ENCODE results near the gene APBB2. TPM values are rescaled to one million over a fixed set of nuclear protein-coding genes. Genes with fewer than 3 reads are reported as not detected.

APBB2 gene
- total and polyA plus RNA-seq, 2 of the 8 experiments (the other 6 are each of a cell fraction or from before 2014, with no cell fraction given), result 58.7 to 59.4 TPM

- no peak overlapping the region for H3K9ac ChIP-seq (replicated peaks in 1 of 4; ENCODE audit: extremely low read depth in 1 of 4, low read depth in 3 of 4, low read length in 3 of 4)
- no peak overlapping the region for H3K14ac ChIP-seq (ENCODE audit: insufficient read length)
- H3K4me3 ChIP-seq (ENCODE audit: extremely low read depth in 1 of 4, insufficient read depth in 2 of 4, low read depth in 3 of 4, low read length in 4 of 4), result no peak overlapping the region
- no peak overlapping the region for H3K18ac ChIP-seq (ENCODE audit: extremely low read depth, low read length)
- no peak overlapping the region for H2BK20ac ChIP-seq (ENCODE audit: low read length)
- no peak overlapping the region for H2BK15ac ChIP-seq (ENCODE audit: low read length)
- H3K36me3 ChIP-seq (ENCODE audit: control insufficient read depth in 2 of 4, insufficient read depth in 4 of 4, low read length in 3 of 4), result no peaks in the 10 kb centered on the region
- no peaks in the 10 kb centered on the region for H4K20me1 ChIP-seq (replicated peaks in 1 of 2; ENCODE audit: control insufficient read depth in 1 of 2, insufficient read depth in 2 of 2, low read length in 2 of 2)
- H3K23ac ChIP-seq (ENCODE audit: insufficient read length), result no peak overlapping the region
- H3K4me2 ChIP-seq (ENCODE audit: insufficient read depth in 1 of 2, low read depth in 2 of 2, low read length in 2 of 2), result no peak overlapping the region
- H3K79me1 ChIP-seq (ENCODE audit: low read depth, low read length), result no peaks in the 10 kb centered on the region
- no peak overlapping the region for H2BK5ac ChIP-seq (ENCODE audit: low read depth, low read length)
- no peak overlapping the region for H2BK12ac ChIP-seq (ENCODE audit: low read depth, low read length)
- H2AK5ac ChIP-seq (ENCODE audit: low read depth, low read length), result no peak overlapping the region
- no peaks in the 10 kb centered on the region; a peak in 1 of 7 replicates for H3K4me1 ChIP-seq (replicated peaks in 1 of 4; ENCODE audit: control insufficient read depth in 3 of 4, insufficient read depth in 4 of 4, low read length in 3 of 4)
- no peak overlapping the region for H3K4ac ChIP-seq (replicated peaks; ENCODE audit: insufficient read length, low read depth, low read length)
- TF ChIP-seq EZH2 (IDR thresholded peaks at IDR 0.05; ENCODE audit: low read depth, low read length, severe bottlenecking) (no peak), BRCA1 (IDR thresholded peaks at IDR 0.05; ENCODE audit: low read depth, low read length) (no peak), TAF7 (optimal IDR thresholded peaks at IDR 0.05; ENCODE audit: borderline replicate concordance, low read depth, low read length) (no peak), POU5F1 (IDR thresholded peaks at IDR 0.05; ENCODE audit: low read depth, low read length) (no peak), BACH1 (IDR thresholded peaks at IDR 0.05; ENCODE audit: low read length) (no peak), CREB1 (IDR thresholded peaks at IDR 0.05) (no peak), CHD1 (IDR thresholded peaks at IDR 0.05; ENCODE audit: low read depth, low read length) (no peak)
- POLR2A ChIA-PET (ENCODE audit: partially characterized antibody), result no interaction called here
- no peak for FAIRE-seq
- H4K5ac ChIP-seq (ENCODE audit: insufficient read length, low read depth, low read length), result no peak overlapping the region
- 92% methylated on average over 3 of the region's 3 CpGs; no CpG with 5 or more reads in 1 of the 2 experiments for WGBS, 2 experiments (ENCODE audit: extremely low coverage in 1 of 2, insufficient coverage in 1 of 2, insufficient read length in 1 of 2, insufficient replicate concordance in 2 of 2, low coverage in 1 of 2, low lambda C conversion rate in 2 of 2, missing lambda C conversion rate in 1 of 2)
- CTCF ChIA-PET (ENCODE audit: partially characterized antibody), result interaction anchor here (0.6 to 13.4 kb wide), 4 partner anchors 12 to 918 kb away, joined by 3 to 167 read pairs (median 24); partner anchors contain the start of gene APBB2
- DNase-seq (ENCODE audit: low read depth in 1 of 2, low spot score in 2 of 2), result no peak
- H3K27me3 ChIP-seq (replicated peaks in 1 of 4; ENCODE audit: control insufficient read depth in 3 of 4, extremely low read depth in 1 of 4, insufficient read depth in 3 of 4, low read length in 3 of 4), result no peaks in the 10 kb centered on the region
- H4K91ac ChIP-seq (replicated peaks; ENCODE audit: insufficient read length, low read length), result no peak overlapping the region
- no peak overlapping the region for H2BK120ac ChIP-seq (replicated peaks; ENCODE audit: low read depth, low read length)
- no peaks in the 10 kb centered on the region for H3K9me3 ChIP-seq (ENCODE audit: insufficient read depth in 2 of 2, low read depth in 1 of 2, low read length in 1 of 2)
- no peak overlapping the region for H4K8ac ChIP-seq (ENCODE audit: extremely low read depth, insufficient read depth, low read length)
- no peak overlapping the region for H3K27ac ChIP-seq (ENCODE audit: low read depth, low read length)
- H3K79me2 ChIP-seq (ENCODE audit: control insufficient read depth in 1 of 2, insufficient read depth in 2 of 2, low read length in 2 of 2), result no peaks in the 10 kb centered on the region
- H3K23me2 ChIP-seq (ENCODE audit: low read depth, low read length), result no peaks in the 10 kb centered on the region
- no peak overlapping the region for H2AFZ ChIP-seq (ENCODE audit: low read length)
- H3K56ac ChIP-seq (replicated peaks; ENCODE audit: insufficient read length, low read depth, low read length), result no peak overlapping the region
Measured at GRCh38 chr4:40987151-40987550, 227.2 kb downstream of the APBB2 start.

All from H1 (cell line).